OCI-LY7 (cell line): ENCODE measurements around the gene SH2D3A.

ENCODE experiments used
- EZH2phosphoT487 ChIP-seq: fragments of 200-600 bp; sonication (generic); IDR thresholded peaks from 2 replicates; pipeline ENCODE4 v1.6.1; 2018; ENCODE audit warnings: low read depth, borderline replicate concordance, mild to moderate bottlenecking, mixed run types, antibody characterized with exemption, low read length, moderate library complexity, mixed read lengths
- TF ChIP-seq, protein P1 (sequence below): fragments of 200-600 bp; sonication (generic); conservative IDR thresholded peaks from 2 replicates; pipeline ENCODE4 v1.5.1; 2014; ENCODE audit warnings: mild to moderate bottlenecking, antibody characterized with exemption, low read length, moderate library complexity, mixed read lengths

- TF ChIP-seq, protein P1, sequence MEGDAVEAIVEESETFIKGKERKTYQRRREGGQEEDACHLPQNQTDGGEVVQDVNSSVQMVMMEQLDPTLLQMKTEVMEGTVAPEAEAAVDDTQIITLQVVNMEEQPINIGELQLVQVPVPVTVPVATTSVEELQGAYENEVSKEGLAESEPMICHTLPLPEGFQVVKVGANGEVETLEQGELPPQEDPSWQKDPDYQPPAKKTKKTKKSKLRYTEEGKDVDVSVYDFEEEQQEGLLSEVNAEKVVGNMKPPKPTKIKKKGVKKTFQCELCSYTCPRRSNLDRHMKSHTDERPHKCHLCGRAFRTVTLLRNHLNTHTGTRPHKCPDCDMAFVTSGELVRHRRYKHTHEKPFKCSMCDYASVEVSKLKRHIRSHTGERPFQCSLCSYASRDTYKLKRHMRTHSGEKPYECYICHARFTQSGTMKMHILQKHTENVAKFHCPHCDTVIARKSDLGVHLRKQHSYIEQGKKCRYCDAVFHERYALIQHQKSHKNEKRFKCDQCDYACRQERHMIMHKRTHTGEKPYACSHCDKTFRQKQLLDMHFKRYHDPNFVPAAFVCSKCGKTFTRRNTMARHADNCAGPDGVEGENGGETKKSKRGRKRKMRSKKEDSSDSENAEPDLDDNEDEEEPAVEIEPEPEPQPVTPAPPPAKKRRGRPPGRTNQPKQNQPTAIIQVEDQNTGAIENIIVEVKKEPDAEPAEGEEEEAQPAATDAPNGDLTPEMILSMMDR = no peak
- TF ChIP-seq EZH2phosphoT487 = no peak
These were observed 50.6 kb downstream of the SH2D3A start for GRCh38 chr19:6716610-6716970.
